Trophoblast cell (in vitro differentiated cells and primary cell): Measurements from ENCODE around the gene FPGS.
"Not testable (repeated sequence)": the region's sequence is repeated elsewhere in the genome, so short reads cannot be mapped to it uniquely, and the experiment has no call there.

Experiments used
- DNase-seq, 2 donors: peaks; one replicate each; pipeline ENCODE4 v3.0.0-alpha.2; 2016
- H2AFZ ChIP-seq: 2 replicates; pipeline ENCODE4 v1.6.1; 2013; ENCODE audit warnings: low read length, moderate library complexity, mild to moderate bottlenecking; ENCODE audit not compliant: insufficient read depth, poor library complexity
- H2AK5ac ChIP-seq: 2 replicates; pipeline ENCODE4 v1.6.1; 2013; ENCODE audit warnings: mild to moderate bottlenecking, low read length
- H2BK120ac ChIP-seq: 2 replicates; pipeline ENCODE4 v1.6.1; 2013; ENCODE audit warnings: low read length, mild to moderate bottlenecking, moderate library complexity; ENCODE audit not compliant: insufficient read depth, poor library complexity
- H2BK12ac ChIP-seq: 2 replicates; pipeline ENCODE4 v1.6.1; 2013; ENCODE audit warnings: mild to moderate bottlenecking, low read length, moderate library complexity
- H2BK5ac ChIP-seq: 2 replicates; pipeline ENCODE4 v1.6.1; 2013; ENCODE audit warnings: low read length, low read depth, moderate library complexity, mild to moderate bottlenecking; ENCODE audit not compliant: poor library complexity
- H3K14ac ChIP-seq: 2 replicates; pipeline ENCODE4 v1.6.1; 2013; ENCODE audit warnings: mild to moderate bottlenecking, low read length
- H3K18ac ChIP-seq: 2 replicates; pipeline ENCODE4 v1.6.1; 2013; ENCODE audit warnings: mild to moderate bottlenecking, low read length
- H3K23ac ChIP-seq: 2 replicates; pipeline ENCODE4 v1.6.1; 2013; ENCODE audit warnings: low read length
- H3K27ac ChIP-seq: 2 replicates; pipeline ENCODE4 v1.5.1; 2013; ENCODE audit warnings: low read depth, mild to moderate bottlenecking, inconsistent platforms, low read length, moderate library complexity
- H3K27me3 ChIP-seq: 2 replicates; pipeline ENCODE4 v1.6.1; 2013; ENCODE audit warnings: inconsistent platforms, mild to moderate bottlenecking, low read length, moderate library complexity; ENCODE audit not compliant: insufficient read depth
- H3K36me3 ChIP-seq, 2 experiments: 1 replicate in 1 of 2; 2 replicates in 1 of 2; pipeline ENCODE4 v1.6.1; 2013; ENCODE audit warnings: low read length in 2 of 2, mild to moderate bottlenecking in 2 of 2, moderate library complexity in 1 of 2; ENCODE audit not compliant: insufficient read depth in 2 of 2, control insufficient read depth in 1 of 2
- H3K4ac ChIP-seq: 2 replicates; pipeline ENCODE4 v1.6.1; 2013; ENCODE audit warnings: low read depth, mild to moderate bottlenecking, low read length, moderate library complexity
- H3K4me1 ChIP-seq, 2 experiments: 1 replicate in 1 of 2; 2 replicates in 1 of 2; pipeline ENCODE4 v1.6.1; 2013; ENCODE audit warnings: low read length in 2 of 2, mild to moderate bottlenecking in 2 of 2, moderate library complexity in 1 of 2; ENCODE audit not compliant: insufficient read depth in 2 of 2, control insufficient read depth in 1 of 2
- H3K4me2 ChIP-seq: 2 replicates; pipeline ENCODE4 v1.6.1; 2013; ENCODE audit warnings: inconsistent platforms, mild to moderate bottlenecking, low read length, moderate library complexity
- H3K4me3 ChIP-seq: 2 replicates; pipeline ENCODE4 v1.5.1; 2013; ENCODE audit warnings: mild to moderate bottlenecking, low read depth, low read length, inconsistent platforms
- H3K79me1 ChIP-seq: one replicate; pipeline ENCODE4 v1.6.1; 2013; ENCODE audit warnings: low read length
- H3K79me2 ChIP-seq: 2 replicates; pipeline ENCODE4 v1.6.1; 2013; ENCODE audit warnings: low read length, mild to moderate bottlenecking; ENCODE audit not compliant: control insufficient read depth, insufficient read depth, poor library complexity
- H3K9ac ChIP-seq: 2 replicates; pipeline ENCODE4 v1.6.1; 2013; ENCODE audit warnings: mild to moderate bottlenecking, low read length
- H3K9me3 ChIP-seq: 2 replicates; pipeline ENCODE4 v1.6.1; 2013; ENCODE audit warnings: low read depth, mild to moderate bottlenecking, control low read depth, inconsistent platforms, low read length; ENCODE audit not compliant: insufficient read depth
- H4K12ac ChIP-seq: 2 replicates; pipeline ENCODE4 v1.6.1; 2013; ENCODE audit warnings: low read depth, mild to moderate bottlenecking, low read length, moderate library complexity
- H4K8ac ChIP-seq: 2 replicates; pipeline ENCODE4 v1.6.1; 2013; ENCODE audit warnings: low read depth, mild to moderate bottlenecking, low read length, moderate library complexity
- H4K91ac ChIP-seq: one replicate; pipeline ENCODE4 v1.6.1; 2013; ENCODE audit warnings: low read depth, mild to moderate bottlenecking, low read length, moderate library complexity
- WGBS: extraction: QIAGEN DNeasy Blood & Tissue Kit; methylation state at CpG from one replicate; pipeline ENCODE4 v1.1.7; 2013; ENCODE audit warnings: missing lambda C conversion rate; ENCODE audit not compliant: insufficient read length, insufficient coverage; ENCODE audit errors: extremely low coverage; 5-methylcytosine and 5-hydroxymethylcytosine counted together

Gene FPGS

DNA sequence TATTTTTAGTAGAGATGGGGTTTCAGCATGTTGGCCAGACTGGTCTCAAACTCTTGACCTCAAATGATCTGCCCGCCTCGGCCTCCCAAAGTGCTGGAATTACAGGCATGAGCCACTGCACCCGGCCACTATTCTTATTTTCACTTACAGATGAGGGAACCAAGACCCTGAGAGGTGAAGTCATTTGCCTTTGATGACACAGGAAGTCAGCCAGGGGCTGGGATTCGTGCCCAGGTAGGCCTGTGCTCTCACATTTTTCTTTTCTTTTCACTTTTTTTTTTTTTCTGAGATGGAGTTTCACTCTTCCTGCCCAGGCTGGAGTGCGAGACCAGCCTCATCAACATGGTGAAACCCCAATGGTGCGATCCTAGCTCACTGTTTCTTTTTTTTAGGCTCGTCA is 29.6 kb downstream of the FPGS start:
- H2BK5ac ChIP-seq = no peak overlapping the region
- no peak overlapping the region for H3K4ac ChIP-seq
- H3K36me3 ChIP-seq = peaks cover 6 to 7% of the 10 kb centered on the region in 2 experiments
- H3K27ac ChIP-seq = peak overlapping the region; percentile 18
- no peak overlapping the region for H4K8ac ChIP-seq
- no peak overlapping the region for H2AFZ ChIP-seq
- no peak overlapping the region for H2AK5ac ChIP-seq
- H3K23ac ChIP-seq = no peak overlapping the region
- H2BK120ac ChIP-seq = no peak overlapping the region
- H3K14ac ChIP-seq = no peak overlapping the region
- H4K12ac ChIP-seq = no peak overlapping the region
- no peak overlapping the region for H3K4me3 ChIP-seq
- no peak overlapping the region for H3K4me2 ChIP-seq
- H3K79me1 ChIP-seq = peaks cover 21% of the 10 kb centered on the region
- H3K9ac ChIP-seq = no peak overlapping the region
- peaks cover 2% of the 10 kb centered on the region for H3K9me3 ChIP-seq
- no peaks in the 10 kb centered on the region for H3K79me2 ChIP-seq
- H2BK12ac ChIP-seq = no peak overlapping the region
- no peaks in the 10 kb centered on the region for H3K27me3 ChIP-seq
- H3K18ac ChIP-seq = no peak overlapping the region
- peaks cover 23 to 26% of the 10 kb centered on the region in 2 experiments for H3K4me1 ChIP-seq
- no peak overlapping the region for H4K91ac ChIP-seq
- WGBS = no CpG with 5 or more reads among the region's 7 CpGs
- no peak for DNase-seq

DNA sequence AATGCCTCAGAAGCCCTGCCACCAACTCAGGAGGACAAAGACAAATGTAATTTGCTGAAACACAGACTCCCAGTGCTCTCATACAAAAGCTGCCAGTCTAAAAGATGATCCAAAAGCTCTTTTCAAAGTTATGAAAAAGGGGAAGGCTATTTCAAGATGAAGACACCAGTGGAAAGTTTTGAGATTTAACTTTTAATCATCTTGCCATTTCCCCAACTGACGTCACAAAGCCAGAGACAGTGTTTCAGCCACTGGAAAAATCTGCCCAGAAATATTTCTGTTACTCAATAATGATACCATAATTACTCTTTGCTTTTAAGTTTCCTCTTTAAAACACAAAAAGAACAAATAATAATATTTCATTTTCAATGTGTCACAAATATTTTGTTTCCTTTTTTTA is 30.9 kb downstream of the FPGS start:
- H4K8ac ChIP-seq = no peak overlapping the region
- peaks cover 26 to 30% of the 10 kb centered on the region in 2 experiments for H3K4me1 ChIP-seq
- H3K79me1 ChIP-seq = peaks cover 27% of the 10 kb centered on the region
- no peak overlapping the region for H2BK120ac ChIP-seq
- H2BK5ac ChIP-seq = no peak overlapping the region
- H3K4me2 ChIP-seq = no peak overlapping the region
- no peak overlapping the region for H3K14ac ChIP-seq
- H3K27ac ChIP-seq = no peak overlapping the region
- DNase-seq = peak in 1 of 2 donors; percentile 61
- H3K36me3 ChIP-seq = peaks cover 6 to 7% of the 10 kb centered on the region in 2 experiments
- no peak overlapping the region for H3K23ac ChIP-seq
- no peak overlapping the region for H4K91ac ChIP-seq
- peaks cover 2% of the 10 kb centered on the region for H3K9me3 ChIP-seq
- no peak overlapping the region for H3K18ac ChIP-seq
- H3K79me2 ChIP-seq = no peaks in the 10 kb centered on the region
- H2AFZ ChIP-seq = no peak overlapping the region
- no peak overlapping the region for H3K4me3 ChIP-seq
- H2AK5ac ChIP-seq = no peak overlapping the region
- no peak overlapping the region for H3K4ac ChIP-seq
- no peak overlapping the region for H2BK12ac ChIP-seq
- WGBS = no CpG with 5 or more reads among the region's 1 CpG
- H3K27me3 ChIP-seq = no peaks in the 10 kb centered on the region
- H3K9ac ChIP-seq = no peak overlapping the region
- H4K12ac ChIP-seq = no peak overlapping the region

DNA sequence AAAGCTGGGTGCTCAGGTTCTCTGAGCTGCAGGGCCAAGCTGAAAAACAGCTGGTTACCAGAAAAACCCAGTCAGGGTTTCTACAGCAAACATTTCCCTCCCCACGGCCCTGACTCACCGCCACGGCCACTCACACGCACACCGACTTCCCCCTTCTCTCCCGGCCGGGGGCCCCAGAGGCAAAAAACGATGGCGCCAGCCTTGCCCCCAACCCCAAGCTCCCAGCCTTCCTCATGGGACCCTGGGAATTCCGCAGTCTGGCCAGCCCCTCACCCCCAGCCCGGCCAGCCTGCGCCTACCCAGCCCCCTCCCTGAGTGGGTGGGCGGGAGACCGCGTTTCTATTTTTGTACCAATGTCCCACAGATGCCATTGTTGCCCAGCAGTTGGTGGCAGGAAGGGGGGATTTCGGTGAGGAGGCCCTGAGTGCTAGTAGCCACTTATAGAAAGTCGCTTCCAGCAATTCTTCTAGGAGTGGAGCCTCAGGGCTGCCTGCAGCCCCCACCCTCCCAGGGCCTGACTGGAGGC is 33.4 kb downstream of the FPGS start:
- Histone ChIP-seq H3K27ac (peak overlapping the region; percentile 10), H3K14ac (no peak overlapping the region), H3K4ac (peak overlapping the region; percentile 1), H4K91ac (peak overlapping the region; percentile 62), H2BK12ac (peak overlapping the region; percentile 73), H3K9ac (no peak overlapping the region), H2AK5ac (peak overlapping the region; percentile 58), H3K18ac (peak overlapping the region; percentile 2), H2BK5ac (peak overlapping the region; percentile 13), H2BK120ac (peak overlapping the region; percentile 37), H3K4me2 (no peak overlapping the region), H3K4me1 (peaks cover 30 to 38% of the 10 kb centered on the region in 2 experiments), H3K79me2 (peaks cover 3% of the 10 kb centered on the region), H3K4me3 (no peak overlapping the region), H4K8ac (peak overlapping the region; percentile 27), H3K36me3 (peaks cover 3 to 8% of the 10 kb centered on the region in 2 experiments), H3K23ac (no peak overlapping the region), H3K79me1 (peaks cover 40% of the 10 kb centered on the region), H4K12ac (no peak overlapping the region), H2AFZ (no peak overlapping the region), H3K27me3 (no peaks in the 10 kb centered on the region), H3K9me3 (no peaks in the 10 kb centered on the region)
- no CpG with 5 or more reads among the region's 17 CpGs for WGBS
- DNase-seq = peak; percentile 32 to 34

DNA sequence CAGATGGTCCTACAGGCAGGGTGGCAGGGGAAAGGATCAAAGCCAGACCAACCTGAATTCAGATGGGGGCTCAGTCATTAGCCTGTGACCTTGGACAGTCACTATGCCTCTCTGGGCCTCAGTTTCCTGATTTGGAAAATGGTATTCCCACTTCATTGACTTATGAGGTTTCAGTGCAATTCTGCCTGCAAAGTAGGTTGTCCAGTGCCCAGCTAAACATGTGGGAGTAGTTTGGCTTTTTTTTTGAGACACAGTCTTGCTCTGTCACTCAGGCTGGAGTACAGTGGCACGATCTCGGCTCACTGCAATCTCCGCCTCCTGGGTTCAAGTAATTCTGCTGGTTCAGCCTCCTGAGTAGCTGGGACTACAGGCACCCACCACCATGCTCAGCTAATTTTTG is 33.9 kb downstream of the FPGS start:
- no CpG with 5 or more reads among the region's 3 CpGs for WGBS
- H3K27me3 ChIP-seq, H3K4me3 ChIP-seq: not testable (repeated sequence)

More for the DNA sequence above, 33.9 kb downstream of the FPGS start:
- H3K4ac ChIP-seq, H3K79me2 ChIP-seq, H2AFZ ChIP-seq, H4K8ac ChIP-seq, H2BK5ac ChIP-seq, H3K4me2 ChIP-seq, H3K27ac ChIP-seq, DNase-seq, H3K9ac ChIP-seq, H3K9me3 ChIP-seq, H3K23ac ChIP-seq: not testable (repeated sequence)
- Histone ChIP-seq H4K12ac (peak overlapping the region; percentile 12), H2AK5ac (peak overlapping the region; percentile 58), H3K79me1 (peaks cover 41% of the 10 kb centered on the region), H2BK120ac (peak overlapping the region; percentile 37), H3K18ac (peak overlapping the region; percentile 2), H4K91ac (peak overlapping the region; percentile 62), H2BK12ac (peak overlapping the region; percentile 73), H3K36me3 (peaks cover 6 to 11% of the 10 kb centered on the region in 2 experiments), H3K4me1 (peaks cover 30 to 38% of the 10 kb centered on the region in 2 experiments), H3K14ac (peak overlapping the region; percentile 60)
